ENCODE data around the gene RS1. TPM values are rescaled to one million over a fixed set of nuclear protein-coding genes. Genes with fewer than 3 reads are reported as not detected.

Gene RS1
- total and polyA plus RNA-seq, 2 donors (not counting 3 experiments of a cell fraction or from before 2014, with no cell fraction given) = not detected

DNA sequence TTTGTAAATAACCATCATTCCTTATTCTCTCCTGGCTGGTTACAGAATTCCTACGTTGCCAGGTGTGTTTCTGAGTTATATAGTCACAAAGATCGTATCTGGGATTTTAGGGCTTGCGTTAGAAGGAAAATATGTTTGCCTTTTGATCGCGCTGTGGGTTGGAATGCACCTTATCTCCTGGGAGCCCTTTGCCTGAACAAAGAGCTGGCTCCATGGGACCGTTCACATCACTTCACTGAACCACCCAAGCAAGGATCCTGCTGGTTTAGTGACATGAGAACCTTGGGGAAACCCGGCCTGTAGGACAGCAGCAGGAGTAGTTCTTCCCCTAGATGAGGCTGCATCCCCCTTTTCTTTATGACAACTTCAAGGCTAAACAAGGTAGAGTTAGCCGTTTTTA lies 51.6 kb downstream of the RS1 start:
- Histone ChIP-seq H3K36me3 (ENCODE audit: control insufficient read depth in 2 of 2, extremely low read depth in 1 of 2, insufficient read depth in 2 of 2, low read length in 2 of 2) (no peaks in the 10 kb centered on the region), H3K9me1 (replicated peaks; ENCODE audit: control insufficient read depth, extremely low read depth, insufficient read depth, low read length) (no peaks in the 10 kb centered on the region), H3K4me3 (replicated peaks in 1 of 3; ENCODE audit: insufficient read depth in 1 of 3, low read depth in 1 of 3, low read length in 3 of 3) (no peak overlapping the region), H3K27ac (ENCODE audit: insufficient read depth, low read depth, low read length) (no peak overlapping the region), H4K20me1 (replicated peaks; ENCODE audit: control insufficient read depth, extremely low read depth, insufficient read depth, low read length) (no peaks in the 10 kb centered on the region), H3K4me2 (ENCODE audit: insufficient read depth, low read length) (no peak overlapping the region), H3K9me3 (replicated peaks; ENCODE audit: control insufficient read depth, insufficient read depth, low read length) (no peaks in the 10 kb centered on the region), H2AFZ (ENCODE audit: low read depth, low read length) (no peak overlapping the region), H3K27me3 (ENCODE audit: control insufficient read depth in 2 of 2, insufficient read depth in 2 of 2, low read length in 2 of 2) (no peaks in the 10 kb centered on the region), H3K4me1 (ENCODE audit: control insufficient read depth, extremely low read depth, insufficient read depth, low read length) (peaks cover 4% of the 10 kb centered on the region), H3K79me2 (ENCODE audit: control insufficient read depth, insufficient read depth, low read length) (no peaks in the 10 kb centered on the region), H3K9ac (replicated peaks; ENCODE audit: extremely low read depth, insufficient read depth, low read length) (no peak overlapping the region)
- intact Hi-C loops (cut with micrococcal nuclease) = no loop called here
- dilution Hi-C loops (cut with MboI; ENCODE audit: extremely low pct_ligation_motif_present, low sequenced_read_pairs) = no loop called here
- TF ChIP-seq GATA2 (IDR thresholded peaks at IDR 0.05; ENCODE audit: insufficient read depth, insufficient read length, low read depth, low read length) (no peak), POLR2A (IDR thresholded peaks at IDR 0.05; ENCODE audit: low read depth, low read length) (no peak), EZH2 (IDR thresholded peaks at IDR 0.05; ENCODE audit: borderline replicate concordance, low read depth, low read length, severe bottlenecking) (no peak), MYC (IDR thresholded peaks at IDR 0.05; ENCODE audit: low read depth, low read length) (no peak), POLR2AphosphoS5 (IDR thresholded peaks at IDR 0.05; ENCODE audit: insufficient read depth, low read depth, low read length) (no peak), FOS (IDR thresholded peaks at IDR 0.05; ENCODE audit: borderline replicate concordance, insufficient read depth, low read length) (no peak), JUN (IDR thresholded peaks at IDR 0.05; ENCODE audit: borderline replicate concordance, insufficient read depth, insufficient read length, low read depth) (no peak)
- TF ChIP-seq, protein P1, sequence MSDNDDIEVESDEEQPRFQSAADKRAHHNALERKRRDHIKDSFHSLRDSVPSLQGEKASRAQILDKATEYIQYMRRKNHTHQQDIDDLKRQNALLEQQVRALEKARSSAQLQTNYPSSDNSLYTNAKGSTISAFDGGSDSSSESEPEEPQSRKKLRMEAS (IDR thresholded peaks at IDR 0.05; ENCODE audit: insufficient read depth, insufficient read length) = no peak
- TF ChIP-seq, protein P2, sequence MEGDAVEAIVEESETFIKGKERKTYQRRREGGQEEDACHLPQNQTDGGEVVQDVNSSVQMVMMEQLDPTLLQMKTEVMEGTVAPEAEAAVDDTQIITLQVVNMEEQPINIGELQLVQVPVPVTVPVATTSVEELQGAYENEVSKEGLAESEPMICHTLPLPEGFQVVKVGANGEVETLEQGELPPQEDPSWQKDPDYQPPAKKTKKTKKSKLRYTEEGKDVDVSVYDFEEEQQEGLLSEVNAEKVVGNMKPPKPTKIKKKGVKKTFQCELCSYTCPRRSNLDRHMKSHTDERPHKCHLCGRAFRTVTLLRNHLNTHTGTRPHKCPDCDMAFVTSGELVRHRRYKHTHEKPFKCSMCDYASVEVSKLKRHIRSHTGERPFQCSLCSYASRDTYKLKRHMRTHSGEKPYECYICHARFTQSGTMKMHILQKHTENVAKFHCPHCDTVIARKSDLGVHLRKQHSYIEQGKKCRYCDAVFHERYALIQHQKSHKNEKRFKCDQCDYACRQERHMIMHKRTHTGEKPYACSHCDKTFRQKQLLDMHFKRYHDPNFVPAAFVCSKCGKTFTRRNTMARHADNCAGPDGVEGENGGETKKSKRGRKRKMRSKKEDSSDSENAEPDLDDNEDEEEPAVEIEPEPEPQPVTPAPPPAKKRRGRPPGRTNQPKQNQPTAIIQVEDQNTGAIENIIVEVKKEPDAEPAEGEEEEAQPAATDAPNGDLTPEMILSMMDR (IDR thresholded peaks at IDR 0.05; ENCODE audit: extremely low read depth in 1 of 2, insufficient read depth in 1 of 2, low read depth in 1 of 2, low read length in 2 of 2) = no peak
- POLR2A ChIA-PET = no interaction called here
- FAIRE-seq (no peak), DNase-seq (ENCODE audit: low read depth, low spot score) (no peak)
- CTCF ChIA-PET = no interaction called here
- BruUV-seq (replicated peaks) = no TSS peak

Data from endothelial cell of umbilical vein (primary cell).